ENCODE results near the gene AVPI1. TPM values are rescaled to one million over a fixed set of nuclear protein-coding genes. Genes with fewer than 3 reads are reported as not detected.
"Not testable (repeated sequence)": the region's sequence is repeated elsewhere in the genome, so short reads cannot be mapped to it uniquely, and the experiment has no call there.

The AVPI1 gene
- total RNA-seq, 1 donor, result 8.9 TPM

DNA sequence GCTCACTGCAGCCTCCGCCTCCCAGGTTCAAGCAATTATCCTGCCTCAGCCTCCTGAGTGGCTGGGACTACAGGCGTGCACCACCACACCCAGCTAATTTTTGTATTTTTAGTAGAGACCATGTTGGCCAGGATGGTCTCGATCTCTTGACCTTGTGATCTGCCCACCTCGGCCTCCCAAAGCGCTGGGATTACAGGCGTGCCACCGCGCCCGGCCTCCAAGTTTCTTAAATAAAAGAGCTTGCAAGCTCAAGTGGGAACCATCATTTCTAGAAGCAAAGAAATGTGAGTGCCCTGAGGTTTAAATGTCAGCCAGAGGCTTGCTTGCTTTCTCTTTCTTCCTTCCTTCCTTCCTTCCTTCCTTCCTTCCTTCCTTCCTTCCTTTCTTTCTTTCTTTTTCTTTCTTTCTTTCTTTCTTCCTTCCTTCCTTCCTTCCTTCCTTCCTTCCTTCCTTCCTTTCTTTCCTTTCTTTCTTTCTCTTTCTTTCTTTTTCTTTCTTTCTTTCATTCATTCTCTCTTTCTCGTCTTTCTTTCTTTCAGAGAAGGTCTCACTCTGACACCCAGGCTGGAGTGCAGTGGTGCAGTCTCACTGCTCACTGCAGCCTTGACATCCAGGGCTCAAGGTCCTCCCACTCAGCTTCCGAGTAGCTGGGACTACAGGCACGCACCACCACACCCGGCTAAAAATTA is 44.4 kb downstream of the AVPI1 start:
- not testable (repeated sequence) for DNase-seq (ENCODE audit: low read depth in 2 of 3, low spot score in 2 of 3)

DNA sequence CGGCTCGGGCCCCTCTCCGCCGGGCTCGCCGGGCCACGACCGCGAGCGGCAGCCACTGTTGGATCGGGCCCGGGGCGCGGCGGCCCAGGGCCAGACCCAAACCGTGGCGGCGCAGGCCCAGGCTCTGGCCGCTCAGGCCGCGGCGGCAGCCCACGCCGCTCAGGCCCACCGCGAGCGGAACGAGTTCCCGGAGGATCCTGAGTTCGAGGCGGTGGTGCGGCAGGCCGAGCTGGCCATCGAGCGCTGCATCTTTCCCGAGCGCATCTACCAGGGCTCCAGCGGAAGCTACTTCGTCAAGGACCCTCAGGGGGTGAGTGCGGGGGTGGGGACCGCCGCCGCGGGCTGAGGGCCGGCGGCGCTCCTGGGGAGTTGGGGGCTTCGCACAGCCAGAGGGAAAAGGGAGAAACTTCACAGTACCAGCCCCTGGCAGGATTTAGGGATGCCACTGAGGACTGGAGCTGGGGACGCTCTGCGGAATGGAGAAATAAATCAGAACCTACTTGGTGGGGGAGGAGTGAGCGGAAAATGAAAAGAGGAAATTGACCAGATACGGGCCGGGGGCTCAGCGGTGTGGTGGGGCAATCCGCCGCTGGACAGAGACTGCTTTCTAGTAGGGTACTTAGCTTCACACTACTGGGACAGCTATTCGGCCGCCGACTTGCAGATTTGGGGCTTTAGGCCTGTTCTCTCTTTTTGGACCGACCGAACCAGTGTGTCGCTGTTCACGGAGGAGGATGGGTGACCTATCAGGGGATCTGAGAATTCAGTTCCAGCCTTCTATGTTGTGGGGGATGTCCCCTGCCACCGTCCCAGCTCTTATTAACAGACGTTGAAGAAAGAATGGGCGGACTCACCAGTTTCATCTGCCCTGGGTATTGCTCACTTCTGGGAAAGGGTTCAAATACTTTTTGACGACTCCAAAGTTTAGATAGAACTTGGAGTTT is 45.9 kb downstream of the AVPI1 start:
- DNase-seq (ENCODE audit: low read depth in 2 of 3, low spot score in 2 of 3), result peak in 2 of 3 donors; percentile 32 to 41

GRCh38 chr10:97640174-97640867 is 46.7 kb downstream of the AVPI1 start, which contains the start of gene PI4K2A:
PI4K2A (plus strand) TSS chr10:97640671; CDS start chr10:97640743, 72 bp downstream.
- DNase-seq (ENCODE audit: low read depth in 2 of 3, low spot score in 2 of 3), result peak; percentile 93 to 99 (median 99)

GRCh38 chr10:97639090-97639489 is 48.0 kb downstream of the AVPI1 start:
- not testable (repeated sequence) for DNase-seq (ENCODE audit: low read depth in 2 of 3, low spot score in 2 of 3)

DNA sequence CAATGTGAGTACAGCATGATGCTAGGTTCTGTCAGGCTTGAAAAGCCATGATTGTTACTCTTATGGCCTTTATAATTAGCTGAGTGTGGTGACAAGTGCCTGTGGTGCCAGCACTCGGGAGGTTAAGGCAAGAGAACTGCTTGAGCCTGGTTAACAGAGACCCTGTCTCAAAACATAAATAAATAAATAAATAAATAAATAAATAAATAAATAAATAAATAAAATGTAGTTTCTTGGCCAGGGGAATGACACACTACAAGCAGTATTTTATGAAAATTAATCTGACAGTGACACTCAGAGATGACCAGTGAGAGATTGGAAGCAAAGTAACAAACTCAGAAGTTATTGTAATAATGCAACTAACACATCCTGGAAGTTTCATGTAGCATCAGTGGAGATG is 51.5 kb downstream of the AVPI1 start:
- no peak for DNase-seq (ENCODE audit: low read depth in 2 of 3, low spot score in 2 of 3)

GRCh38 chr10:97633921-97634320 is 53.1 kb downstream of the AVPI1 start:
- peak in 1 of 3 donors; percentile 21 for DNase-seq (ENCODE audit: low read depth in 2 of 3, low spot score in 2 of 3)

- DNase-seq (ENCODE audit: low read depth in 2 of 3, low spot score in 2 of 3), result peak; percentile 76 to 95 (median 91)
Observed at GRCh38 chr10:97632949-97633884, 53.8 kb downstream of the AVPI1 start, which contains the start of gene MORN4. MORN4 (minus strand) TSS chr10:97633500; CDS start chr10:97619653, 13,847 bp downstream.

DNA sequence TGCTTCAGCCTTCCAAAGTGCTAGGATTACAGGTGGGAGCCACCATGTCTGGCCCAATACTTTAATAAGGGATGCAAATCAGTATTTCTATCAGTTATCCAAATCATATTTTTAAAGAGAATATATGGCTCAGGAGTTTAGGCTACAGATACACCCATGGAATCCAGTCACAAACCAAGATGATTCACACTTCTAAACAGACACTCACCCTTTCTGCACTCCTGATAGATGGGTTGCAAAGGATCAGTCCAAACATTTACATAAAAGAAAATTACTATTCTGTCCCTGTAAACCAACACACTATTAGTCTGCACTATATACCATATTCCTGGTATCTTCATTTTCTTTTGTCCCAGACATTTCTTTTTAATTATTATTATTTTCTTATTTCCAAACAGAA is 55.9 kb downstream of the AVPI1 start:
- no peak for DNase-seq (ENCODE audit: low read depth in 2 of 3, low spot score in 2 of 3)

DNA sequence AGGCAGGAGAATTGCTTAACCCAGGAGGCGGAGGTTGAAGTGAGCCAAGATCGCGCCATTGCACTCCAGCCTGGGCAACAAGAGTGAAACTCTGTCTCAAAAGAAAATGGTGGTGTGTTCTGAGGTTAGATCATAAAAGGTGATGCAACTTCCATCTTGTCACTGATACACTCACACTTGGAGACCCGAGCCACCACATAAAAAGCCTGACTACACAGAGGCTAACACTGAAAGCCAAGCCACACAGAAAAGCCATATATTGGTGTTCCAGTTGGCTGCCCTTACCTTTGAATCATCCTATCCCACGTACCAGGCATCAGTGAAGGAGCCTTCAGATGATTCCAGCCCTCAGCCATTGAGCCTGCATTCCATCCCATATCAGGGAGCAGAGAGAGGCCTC is 57.8 kb downstream of the AVPI1 start:
- DNase-seq (ENCODE audit: low read depth in 2 of 3, low spot score in 2 of 3), result no peak

- no peak for DNase-seq (ENCODE audit: low read depth in 2 of 3, low spot score in 2 of 3)
Observed at GRCh38 chr10:97628228-97628627, 58.8 kb downstream of the AVPI1 start.

DNA sequence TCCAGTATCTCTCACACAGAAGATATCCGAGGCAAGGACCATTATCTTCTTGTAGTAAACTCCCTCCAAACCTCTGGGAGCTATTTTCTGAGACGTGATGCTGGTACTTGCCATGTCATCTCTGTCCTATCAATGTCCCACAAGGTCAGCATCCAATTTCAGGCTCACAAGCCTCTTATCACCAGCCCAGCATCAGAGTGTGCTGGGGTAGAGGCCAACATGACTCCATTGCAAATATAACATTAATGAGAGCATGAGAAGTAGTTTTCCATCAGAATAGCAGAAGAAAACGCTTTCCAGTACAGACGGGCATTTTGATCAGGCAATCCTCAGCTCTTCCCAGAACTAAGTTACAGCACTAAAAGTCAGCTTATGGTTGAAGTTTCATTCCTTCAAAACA is 59.3 kb downstream of the AVPI1 start:
- no peak for DNase-seq (ENCODE audit: low read depth in 2 of 3, low spot score in 2 of 3)

Other genes with a start within 250 kb of the AVPI1 start
- 33.7 TPM for gene EXOSC1, start 241.2 kb downstream of the AVPI1 start, total RNA-seq
- gene ZDHHC16, start 241.1 kb downstream of the AVPI1 start, total RNA-seq, result 52.5 TPM
- 71.1 TPM for gene MMS19, start 188.8 kb downstream of the AVPI1 start, total RNA-seq
- 4.6 TPM for gene UBTD1, start 188.3 kb downstream of the AVPI1 start, total RNA-seq
- not detected for gene ANKRD2, start 114.5 kb downstream of the AVPI1 start, total RNA-seq
- not detected for gene HOGA1, start 102.9 kb downstream of the AVPI1 start, total RNA-seq
- gene C10orf62, start 97.5 kb downstream of the AVPI1 start, total RNA-seq, result not detected
- 3.5 TPM for gene MORN4, start 53.7 kb downstream of the AVPI1 start, total RNA-seq
- gene PI4K2A, start 46.6 kb downstream of the AVPI1 start, total RNA-seq, result 6.5 TPM
- 22.9 TPM for gene MARVELD1, start 26.5 kb upstream of the AVPI1 start, total RNA-seq
- 35.3 TPM for gene ZFYVE27, start 49.9 kb upstream of the AVPI1 start, total RNA-seq
- 1.9 TPM for gene SFRP5, start 84.8 kb upstream of the AVPI1 start, total RNA-seq
- under 0.01 TPM for gene GOLGA7B, start 162.6 kb upstream of the AVPI1 start, total RNA-seq

Data from hematopoietic multipotent progenitor cell (in vitro differentiated cells).